Fibroblast of the aortic adventitia (primary cell): Measurements from ENCODE around the gene LENG1. TPM values are rescaled to one million over a fixed set of nuclear protein-coding genes. Genes with fewer than 3 reads are reported as not detected.
"Not testable (repeated sequence)": the region's sequence is repeated elsewhere in the genome, so short reads cannot be mapped to it uniquely, and the experiment has no call there.

Source experiments
- DNase-seq: peaks from one replicate; pipeline ENCODE4 v3.0.0-alpha.2; 2010; ENCODE audit warnings: low read depth
- H3K4me3 ChIP-seq: 2 replicates; pipeline ENCODE4 v1.5.1; 2011; ENCODE audit warnings: low read depth, mild to moderate bottlenecking, control low read depth, low read length, moderate library complexity
- CTCF ChIP-seq: IDR thresholded peaks from 2 replicates; pipeline ENCODE4 v1.5.1; 2011; ENCODE audit warnings: mild to moderate bottlenecking, low read length, control low read depth, inconsistent platforms; ENCODE audit not compliant: insufficient read depth
- total RNA-seq: library from RNA; depleted of rRNA; stranded (reverse); fragments of >200 nt; gene quantifications from 2 replicates; pipeline ENCODE4 v1.2.3, GENCODE V29; 2012; ENCODE audit warnings: low replicate concordance

The LENG1 gene
- 4.4 and 6.8 TPM in 2 replicates for total RNA-seq

GRCh38 chr19:54159352-54160181 is at the start of gene LENG1:
TSS of gene LENG1 (minus strand) at chr19:54159721. CDS start at chr19:54159695, 26 bp downstream.
- peak; percentile 33 for TF ChIP-seq CTCF
- peak; percentile 100 for DNase-seq
- H3K4me3 ChIP-seq, result peak within 1 kb of the TSS; percentile 94

GRCh38 chr19:54208784-54209057 is 49.2 kb upstream of the LENG1 start:
- no peak for TF ChIP-seq CTCF
- H3K4me3 ChIP-seq, result no peak overlapping the region
- DNase-seq, result peak; percentile 22

- peak; percentile 88 for DNase-seq
- TF ChIP-seq CTCF, result no peak
- H3K4me3 ChIP-seq, result no peak overlapping the region
Measured at GRCh38 chr19:54207983-54208783, 48.7 kb upstream of the LENG1 start.

- H3K4me3 ChIP-seq, result no peak overlapping the region
- TF ChIP-seq CTCF, result no peak
- no peak for DNase-seq
Measured at GRCh38 chr19:54207676-54207982, 48.1 kb upstream of the LENG1 start.

- not testable (repeated sequence) for DNase-seq, H3K4me3 ChIP-seq
Measured at GRCh38 chr19:54207193-54207592, 47.7 kb upstream of the LENG1 start.

- H3K4me3 ChIP-seq, result no peak overlapping the region
- no peak for TF ChIP-seq CTCF
- DNase-seq, result no peak
Measured at GRCh38 chr19:54206831-54207177, 47.3 kb upstream of the LENG1 start.

- no peak overlapping the region for H3K4me3 ChIP-seq
- no peak for TF ChIP-seq CTCF
- DNase-seq, result no peak
Measured at GRCh38 chr19:54206030-54206830, 46.7 kb upstream of the LENG1 start.
